SK-N-SH (cell line): ENCODE measurements around the gene SIRPD. TPM values are rescaled to one million over a fixed set of nuclear protein-coding genes. Genes with fewer than 3 reads are reported as not detected.

ENCODE experiments used
- CTCF ChIA-PET: fragments of 300-600, 350-600 bp; formaldehyde crosslinking; extraction: SDS; loops from one replicate; lab custom pipeline; 2021; lab: Yijun Ruan, JAX
- POLR2A ChIA-PET: fragments of 350-600 bp; sonication (Branson Sonifier 250); formaldehyde crosslinking; extraction: SDS; loops from one replicate; lab custom pipeline; 2020; ENCODE audit warnings: antibody characterized with exemption, inconsistent platforms; lab: Yijun Ruan, JAX
- DNase-seq: peaks from one replicate; pipeline ENCODE4 v3.0.0; 2012
- H2AFZ ChIP-seq: fragments of 200-600 bp; sonication (generic); 2 replicates; pipeline ENCODE4 v1.8.1; 2016; ENCODE audit warnings: antibody characterized with exemption, mild to moderate bottlenecking, low read depth
- H3F3A ChIP-seq: fragments of 200-600 bp; sonication (generic); replicated peaks from 2 replicates; pipeline ENCODE3; 2016; ENCODE audit warnings: antibody characterized with exemption, mild to moderate bottlenecking; ENCODE audit not compliant: insufficient read depth
- H3K27ac ChIP-seq, 2 experiments: fragments of 200-500 bp in 1 of 2; fragments of 200-600 bp in 1 of 2; sonication (Bioruptor generic) in 1 of 2; sonication (generic), shearing (Covaris generic) in 1 of 2; 2 replicates each; pipeline versions ENCODE4 v1.5.1 to v1.6.1; 2014 to 2016; ENCODE audit warnings: low read depth in 2 of 2, inconsistent platforms in 1 of 2, low read length in 1 of 2, mild to moderate bottlenecking in 1 of 2, mixed read lengths in 1 of 2
- H3K27me3 ChIP-seq: fragments of 200-600 bp; sonication (generic), shearing (Covaris generic); 2 replicates; pipeline ENCODE4 v1.6.1; 2016; ENCODE audit warnings: mixed run types; ENCODE audit not compliant: insufficient read depth
- H3K36me3 ChIP-seq, 2 experiments: fragments of 200-500 bp in 1 of 2; fragments of 200-600 bp in 1 of 2; sonication (Bioruptor generic) in 1 of 2; sonication (generic) in 1 of 2; replicated peaks in 1 of 2; 2 replicates each; pipeline versions ENCODE3 to v1.5.1; 2014 to 2016; ENCODE audit warnings: low read length in 1 of 2, mild to moderate bottlenecking in 1 of 2; ENCODE audit not compliant: insufficient read depth in 2 of 2, control insufficient read depth in 1 of 2
- H3K4me1 ChIP-seq, 2 experiments: fragments of 200-500 bp in 1 of 2; fragments of 200-600 bp in 1 of 2; sonication (Bioruptor generic) in 1 of 2; sonication (generic), shearing (Covaris generic) in 1 of 2; 2 replicates each; pipeline versions ENCODE4 v1.5.1 to v1.6.1; 2014 to 2016; ENCODE audit warnings: low read depth in 1 of 2, low read length in 1 of 2, mixed run types in 1 of 2; ENCODE audit not compliant: insufficient read depth in 2 of 2, control insufficient read depth in 1 of 2
- H3K4me2 ChIP-seq: fragments of 200-600 bp; sonication (generic), shearing (Covaris generic); 2 replicates; pipeline ENCODE4 v1.6.1; 2017; ENCODE audit warnings: mixed run types
- H3K4me3 ChIP-seq, 2 experiments: fragments of 200-500 bp in 1 of 2; fragments of 200-600 bp in 1 of 2; sonication (Bioruptor generic) in 1 of 2; sonication (generic), shearing (Covaris generic) in 1 of 2; 2 replicates each; pipeline versions ENCODE4 v1.5.1 to v1.8.1; 2014 to 2016; ENCODE audit warnings: low read depth in 2 of 2, inconsistent platforms in 1 of 2, low read length in 1 of 2, mild to moderate bottlenecking in 1 of 2, mixed read lengths in 1 of 2, moderate library complexity in 1 of 2
- H3K79me2 ChIP-seq: fragments of 200-600 bp; sonication (generic); 2 replicates; pipeline ENCODE4 v1.8.1; 2017; ENCODE audit warnings: mild to moderate bottlenecking; ENCODE audit not compliant: insufficient read depth
- H3K9ac ChIP-seq: fragments of 200-600 bp; sonication (generic); 2 replicates; pipeline ENCODE4 v1.6.1; 2017; ENCODE audit warnings: mixed run types
- H3K9me2 ChIP-seq: fragments of 200-600 bp; sonication (generic); 2 replicates; pipeline ENCODE4 v1.6.1; 2017; ENCODE audit warnings: mixed run types
- H3K9me3 ChIP-seq: fragments of 200-600 bp; sonication (generic); 2 replicates; pipeline ENCODE4 v1.6.1; 2017; ENCODE audit warnings: mixed run types, mild to moderate bottlenecking, moderate library complexity
- H4K20me1 ChIP-seq: fragments of 200-600 bp; sonication (generic); 2 replicates; pipeline ENCODE4 v1.6.1; 2017; ENCODE audit warnings: mild to moderate bottlenecking, mixed run types; ENCODE audit not compliant: insufficient read depth
- CHD2 ChIP-seq: fragments of 150-350 bp; IDR thresholded peaks from 2 replicates; pipeline ENCODE4 v1.6.1; 2018; ENCODE audit warnings: low read length; ENCODE audit not compliant: partially characterized antibody
- EP300 ChIP-seq, 2 experiments: IDR thresholded peaks; 2 replicates each; pipeline versions ENCODE4 v1.4.0 to v1.6.1; 2012; ENCODE audit warnings: borderline replicate concordance in 1 of 2, low read depth in 1 of 2, low read length in 1 of 2
- EZH2phosphoT487 ChIP-seq: fragments of 200-600 bp; sonication (generic); IDR thresholded peaks from 2 replicates; pipeline ENCODE4 v1.6.1; 2017; ENCODE audit warnings: low read depth, mixed run types, mild to moderate bottlenecking, antibody characterized with exemption, moderate library complexity, borderline replicate concordance
- FOSL2 ChIP-seq: IDR thresholded peaks from 2 replicates; pipeline ENCODE4 v1.4.0; 2012; ENCODE audit warnings: low read depth, mild to moderate bottlenecking, moderate library complexity, borderline replicate concordance
- FOXM1 ChIP-seq: IDR thresholded peaks from 2 replicates; pipeline ENCODE4 v1.4.0; 2012; ENCODE audit warnings: low read depth, mild to moderate bottlenecking
- GATA2 ChIP-seq: sonication (generic); formaldehyde crosslinking; IDR thresholded peaks from 2 replicates; pipeline ENCODE4 v1.5.0; 2020; ENCODE audit warnings: mild to moderate bottlenecking, missing genetic modification reagents
- JUND ChIP-seq: IDR thresholded peaks from 2 replicates; pipeline ENCODE4 v1.4.0; 2012
- MEF2A ChIP-seq: IDR thresholded peaks from 2 replicates; pipeline ENCODE4 v1.4.0; 2012; ENCODE audit warnings: low read depth, borderline replicate concordance
- MXI1 ChIP-seq: IDR thresholded peaks from 2 replicates; pipeline ENCODE4 v1.6.1; 2012; ENCODE audit warnings: mild to moderate bottlenecking, low read depth, low read length, improper control_type of control experiment
- NRF1 ChIP-seq: IDR thresholded peaks from 2 replicates; pipeline ENCODE4 v1.6.1; 2012; ENCODE audit warnings: low read depth, mild to moderate bottlenecking, low read length
- POLR2AphosphoS5 ChIP-seq: IDR thresholded peaks from 2 replicates; pipeline ENCODE4 v1.6.1; 2012; ENCODE audit warnings: low read depth, low read length
- RFX5 ChIP-seq: IDR thresholded peaks from 2 replicates; pipeline ENCODE4 v1.6.1; 2012; ENCODE audit warnings: mild to moderate bottlenecking, improper control_type of control experiment, low read length
- RXRA ChIP-seq: IDR thresholded peaks from 2 replicates; pipeline ENCODE4 v1.4.0; 2012; ENCODE audit warnings: low read depth, mild to moderate bottlenecking, borderline replicate concordance
- SMC3 ChIP-seq: IDR thresholded peaks from 2 replicates; pipeline ENCODE4 v1.6.1; 2012; ENCODE audit warnings: low read depth, low read length, improper control_type of control experiment
- TAF1 ChIP-seq: IDR thresholded peaks from 2 replicates; pipeline ENCODE4 v1.6.1; 2012; ENCODE audit warnings: low read depth, mild to moderate bottlenecking, low read length, moderate library complexity, borderline replicate concordance
- TEAD4 ChIP-seq: IDR thresholded peaks from 2 replicates; pipeline ENCODE4 v1.4.0; 2012; ENCODE audit warnings: mild to moderate bottlenecking, borderline replicate concordance; ENCODE audit not compliant: insufficient read depth
- YY1 ChIP-seq: IDR thresholded peaks from 2 replicates; pipeline ENCODE4 v1.4.0; 2012; ENCODE audit warnings: low read depth, mild to moderate bottlenecking
- WGBS: methylation state at CpG from one replicate; pipeline ENCODE4 v1.1.6; 2017; ENCODE audit warnings: low lambda C conversion rate; 5-methylcytosine and 5-hydroxymethylcytosine counted together
- polyA plus RNA-seq, 3 experiments: library from polyadenylated mRNA; depleted of rRNA; stranded (reverse); fragments of >200 nt; gene quantifications; 2 replicates each; pipeline ENCODE4 v1.2.3, GENCODE V29; 2012
- TF ChIP-seq, protein P1 (sequence below): IDR thresholded peaks from 2 replicates; pipeline ENCODE4 v1.4.0; 2012; ENCODE audit warnings: low read depth
- TF ChIP-seq, protein P2 (sequence below): IDR thresholded peaks from 2 replicates; pipeline ENCODE4 v1.4.0; 2012; ENCODE audit warnings: low read depth, borderline replicate concordance
- TF ChIP-seq, protein P3 (sequence below): IDR thresholded peaks from 2 replicates; pipeline ENCODE4 v1.4.0; 2012; ENCODE audit warnings: low read depth, borderline replicate concordance
- TF ChIP-seq, protein P4 (sequence below): fragments of 200-600 bp; sonication (generic); IDR thresholded peaks from 2 replicates; pipeline ENCODE4 v1.6.1; 2017; ENCODE audit warnings: antibody characterized with exemption, mild to moderate bottlenecking, moderate library complexity

Gene SIRPD
- polyA plus RNA-seq, 1 of the 3 experiments (the other 2 are of a cell fraction) = not detected

DNA sequence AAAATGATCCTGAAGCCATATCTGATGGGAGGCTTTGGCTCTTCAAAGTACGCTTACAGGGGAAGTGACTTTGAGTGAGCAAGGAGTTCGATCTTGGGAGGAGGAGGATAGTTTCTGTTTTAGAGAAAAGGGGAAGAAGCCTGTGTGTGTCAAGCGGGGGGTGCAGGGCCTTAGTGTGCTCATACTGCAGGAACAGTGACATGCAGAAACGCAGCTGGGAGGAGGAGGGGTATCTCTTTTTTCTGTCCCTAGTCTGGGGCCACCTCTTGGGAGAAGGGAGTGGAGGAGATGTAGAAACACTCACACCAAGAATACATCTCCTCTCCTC lies 19.8 kb downstream of the SIRPD start:
- Histone ChIP-seq H3K36me3 (no peaks in the 10 kb centered on the region), H3K4me2 (no peak overlapping the region), H3K4me3 (no peak overlapping the region), H3K79me2 (no peaks in the 10 kb centered on the region), H3K27me3 (no peaks in the 10 kb centered on the region), H3K4me1 (no peaks in the 10 kb centered on the region), H3F3A (no peaks in the 10 kb centered on the region), H3K9me2 (no peaks in the 10 kb centered on the region), H3K9ac (no peak overlapping the region), H3K27ac (no peak overlapping the region), H4K20me1 (no peaks in the 10 kb centered on the region), H3K9me3 (no peaks in the 10 kb centered on the region), H2AFZ (no peak overlapping the region)
- ChIA-PET CTCF (no interaction called here), POLR2A (no interaction called here)
- TF ChIP-seq YY1 (no peak), NRF1 (no peak), GATA2 (no peak), FOXM1 (no peak), TAF1 (no peak), EZH2phosphoT487 (no peak), TEAD4 (no peak), EP300 (IDR thresholded peaks at IDR 0.05; ENCODE audit: borderline replicate concordance in 1 of 2, low read depth in 1 of 2, low read length in 1 of 2) (no peak), CHD2 (no peak), RFX5 (no peak), MEF2A (no peak)
- TF ChIP-seq, protein P1, sequence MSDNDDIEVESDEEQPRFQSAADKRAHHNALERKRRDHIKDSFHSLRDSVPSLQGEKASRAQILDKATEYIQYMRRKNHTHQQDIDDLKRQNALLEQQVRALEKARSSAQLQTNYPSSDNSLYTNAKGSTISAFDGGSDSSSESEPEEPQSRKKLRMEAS = no peak
- TF ChIP-seq, protein P2, sequence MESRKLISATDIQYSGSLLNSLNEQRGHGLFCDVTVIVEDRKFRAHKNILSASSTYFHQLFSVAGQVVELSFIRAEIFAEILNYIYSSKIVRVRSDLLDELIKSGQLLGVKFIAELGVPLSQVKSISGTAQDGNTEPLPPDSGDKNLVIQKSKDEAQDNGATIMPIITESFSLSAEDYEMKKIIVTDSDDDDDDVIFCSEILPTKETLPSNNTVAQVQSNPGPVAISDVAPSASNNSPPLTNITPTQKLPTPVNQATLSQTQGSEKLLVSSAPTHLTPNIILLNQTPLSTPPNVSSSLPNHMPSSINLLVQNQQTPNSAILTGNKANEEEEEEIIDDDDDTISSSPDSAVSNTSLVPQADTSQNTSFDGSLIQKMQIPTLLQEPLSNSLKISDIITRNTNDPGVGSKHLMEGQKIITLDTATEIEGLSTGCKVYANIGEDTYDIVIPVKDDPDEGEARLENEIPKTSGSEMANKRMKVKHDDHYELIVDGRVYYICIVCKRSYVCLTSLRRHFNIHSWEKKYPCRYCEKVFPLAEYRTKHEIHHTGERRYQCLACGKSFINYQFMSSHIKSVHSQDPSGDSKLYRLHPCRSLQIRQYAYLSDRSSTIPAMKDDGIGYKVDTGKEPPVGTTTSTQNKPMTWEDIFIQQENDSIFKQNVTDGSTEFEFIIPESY = no peak
- TF ChIP-seq, protein P3, sequence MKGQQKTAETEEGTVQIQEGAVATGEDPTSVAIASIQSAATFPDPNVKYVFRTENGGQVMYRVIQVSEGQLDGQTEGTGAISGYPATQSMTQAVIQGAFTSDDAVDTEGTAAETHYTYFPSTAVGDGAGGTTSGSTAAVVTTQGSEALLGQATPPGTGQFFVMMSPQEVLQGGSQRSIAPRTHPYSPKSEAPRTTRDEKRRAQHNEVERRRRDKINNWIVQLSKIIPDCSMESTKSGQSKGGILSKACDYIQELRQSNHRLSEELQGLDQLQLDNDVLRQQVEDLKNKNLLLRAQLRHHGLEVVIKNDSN = no peak
- WGBS = 9% methylated on average over 4 of the region's 4 CpGs
- no peak for DNase-seq

DNA sequence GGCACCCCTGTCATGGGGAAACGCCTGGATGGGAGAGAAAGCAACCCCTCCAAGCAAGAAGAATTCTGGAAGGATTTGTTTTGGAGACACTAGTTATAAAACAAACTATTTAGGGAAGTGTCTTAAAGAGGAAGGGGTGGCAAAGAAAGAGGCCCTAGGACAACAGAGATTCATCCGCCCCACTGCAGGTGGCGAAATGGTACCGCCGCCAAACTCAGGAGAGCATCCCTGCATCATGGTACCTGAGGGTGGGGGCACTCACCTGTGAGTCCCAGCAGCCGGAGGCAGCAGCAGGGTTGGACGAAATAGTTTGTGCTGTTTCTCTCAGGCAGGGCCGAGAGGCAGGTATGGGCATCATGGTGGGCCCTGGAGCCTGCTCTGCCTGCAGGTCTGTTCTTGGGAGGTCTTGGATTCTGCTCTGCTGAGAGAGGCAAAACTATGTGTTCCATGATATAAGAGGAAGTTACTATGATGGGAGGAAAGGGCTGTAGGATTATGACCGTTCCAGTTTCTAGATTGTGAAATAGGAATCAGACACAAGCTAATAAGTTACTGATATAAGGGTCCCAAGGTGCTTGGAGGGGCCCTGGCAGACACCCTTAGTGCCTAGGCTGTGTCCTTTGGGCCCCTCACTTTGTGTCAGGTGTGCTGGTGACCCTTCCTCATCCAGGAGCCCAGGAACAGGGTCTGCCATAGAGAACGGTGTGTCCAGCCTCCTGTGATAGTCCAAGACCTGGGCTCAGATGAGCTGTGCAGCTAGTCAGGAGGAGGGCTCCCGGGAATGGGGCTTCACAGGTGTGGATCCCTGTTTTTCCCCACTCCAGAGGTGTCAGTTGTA lies 20.4 kb downstream of the SIRPD start:
- WGBS = 30% methylated on average over 8 of the region's 11 CpGs
- POLR2A ChIA-PET = no interaction called here
- H3K4me3 ChIP-seq = no peak overlapping the region

More for the DNA sequence above, 20.4 kb downstream of the SIRPD start:
- Histone ChIP-seq H3K9me2 (no peaks in the 10 kb centered on the region), H3K4me2 (no peak overlapping the region), H3K9me3 (no peaks in the 10 kb centered on the region), H2AFZ (no peak overlapping the region), H3K36me3 (no peaks in the 10 kb centered on the region), H3K79me2 (no peaks in the 10 kb centered on the region), H3F3A (no peaks in the 10 kb centered on the region), H4K20me1 (no peaks in the 10 kb centered on the region), H3K4me1 (no peaks in the 10 kb centered on the region), H3K27ac (no peak overlapping the region), H3K27me3 (no peaks in the 10 kb centered on the region), H3K9ac (no peak overlapping the region)
- DNase-seq = no peak
- CTCF ChIA-PET = no interaction called here
- TF ChIP-seq, protein P4, sequence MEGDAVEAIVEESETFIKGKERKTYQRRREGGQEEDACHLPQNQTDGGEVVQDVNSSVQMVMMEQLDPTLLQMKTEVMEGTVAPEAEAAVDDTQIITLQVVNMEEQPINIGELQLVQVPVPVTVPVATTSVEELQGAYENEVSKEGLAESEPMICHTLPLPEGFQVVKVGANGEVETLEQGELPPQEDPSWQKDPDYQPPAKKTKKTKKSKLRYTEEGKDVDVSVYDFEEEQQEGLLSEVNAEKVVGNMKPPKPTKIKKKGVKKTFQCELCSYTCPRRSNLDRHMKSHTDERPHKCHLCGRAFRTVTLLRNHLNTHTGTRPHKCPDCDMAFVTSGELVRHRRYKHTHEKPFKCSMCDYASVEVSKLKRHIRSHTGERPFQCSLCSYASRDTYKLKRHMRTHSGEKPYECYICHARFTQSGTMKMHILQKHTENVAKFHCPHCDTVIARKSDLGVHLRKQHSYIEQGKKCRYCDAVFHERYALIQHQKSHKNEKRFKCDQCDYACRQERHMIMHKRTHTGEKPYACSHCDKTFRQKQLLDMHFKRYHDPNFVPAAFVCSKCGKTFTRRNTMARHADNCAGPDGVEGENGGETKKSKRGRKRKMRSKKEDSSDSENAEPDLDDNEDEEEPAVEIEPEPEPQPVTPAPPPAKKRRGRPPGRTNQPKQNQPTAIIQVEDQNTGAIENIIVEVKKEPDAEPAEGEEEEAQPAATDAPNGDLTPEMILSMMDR = no peak
- TF ChIP-seq YY1 (no peak), SMC3 (no peak), FOXM1 (no peak), POLR2AphosphoS5 (no peak), FOSL2 (no peak), RXRA (no peak), JUND (no peak), MXI1 (no peak), RFX5 (no peak), NRF1 (no peak), EP300 (IDR thresholded peaks at IDR 0.05; ENCODE audit: borderline replicate concordance in 1 of 2, low read depth in 1 of 2, low read length in 1 of 2) (no peak), TEAD4 (no peak), TAF1 (no peak)
- TF ChIP-seq, protein P3 = no peak
